IPS DF 19.7 (cell line): ENCODE results near the gene NSMCE1.

Experiments
- DNase-seq: peaks from one replicate; pipeline ENCODE4 v3.0.0-alpha.2; 2013; ENCODE audit warnings: low read depth, low spot score

NSMCE1 gene

DNA sequence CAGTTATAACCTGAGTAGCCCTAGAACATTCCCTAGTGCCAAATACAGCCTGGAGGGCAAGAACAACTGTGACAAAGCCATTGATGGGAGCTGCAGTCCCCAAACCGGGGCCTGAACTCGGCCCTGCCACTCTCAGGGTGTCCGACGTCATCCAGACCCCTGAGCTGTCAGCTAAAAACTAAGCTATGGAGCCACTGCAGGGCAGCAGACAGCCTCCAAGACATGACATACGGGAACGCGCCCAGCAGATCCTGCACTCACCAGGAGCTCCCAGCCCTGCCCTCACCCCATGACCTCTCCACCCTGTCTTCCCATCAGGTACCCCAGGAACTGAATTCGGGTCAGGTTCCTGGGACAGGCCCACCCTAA is 36.9 kb downstream of the NSMCE1 start:
- no peak for DNase-seq

DNA sequence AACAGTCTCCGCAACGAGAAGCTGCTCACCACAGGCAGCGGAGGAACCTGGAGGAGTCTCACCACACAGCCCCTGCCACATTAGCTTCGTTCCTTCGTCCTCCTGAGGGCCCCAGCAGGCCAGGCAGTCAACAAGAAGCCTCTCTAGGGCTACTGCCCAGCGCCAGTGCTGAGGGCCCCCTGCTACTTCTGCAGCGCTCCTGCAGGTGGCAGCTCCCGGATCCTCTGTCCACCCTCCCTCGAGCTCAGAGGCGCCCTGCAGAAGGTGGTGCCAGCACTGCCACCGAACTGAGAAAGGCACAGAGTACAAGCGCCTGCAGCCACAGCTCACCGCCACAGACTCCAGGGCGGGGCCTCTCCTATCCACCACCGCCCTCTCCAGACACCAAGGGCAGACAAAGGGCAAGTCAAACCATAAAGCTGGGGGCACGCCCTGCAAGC is 38.0 kb downstream of the NSMCE1 start:
- DNase-seq: no peak

DNA sequence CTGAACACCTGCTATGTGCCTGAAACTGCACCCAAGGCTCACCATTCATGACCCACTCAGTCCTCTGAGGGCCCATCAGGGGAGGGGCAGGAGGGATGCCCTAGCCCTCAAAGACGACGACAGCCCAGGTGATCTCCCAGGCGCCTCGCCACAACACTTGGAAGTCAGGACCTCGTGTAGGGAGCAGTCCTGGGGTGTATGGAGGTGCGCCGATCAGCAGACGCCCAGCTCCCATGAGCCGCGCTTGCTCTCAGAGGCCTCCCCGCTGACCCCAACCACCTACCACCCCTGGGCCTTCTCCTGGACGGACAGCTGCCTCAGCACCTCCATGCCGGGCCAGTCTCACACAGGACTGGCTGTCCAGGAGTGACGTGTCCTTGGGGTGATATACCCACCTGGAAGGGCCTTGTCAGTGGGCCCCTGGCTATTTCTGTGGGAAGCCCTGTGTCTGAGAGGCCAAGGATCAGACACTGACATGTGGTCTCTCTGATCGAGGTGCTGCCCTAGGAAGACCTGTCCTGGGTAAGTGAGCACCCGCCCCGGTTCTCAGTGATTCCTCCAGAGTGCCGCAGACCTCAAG is 38.6 kb downstream of the NSMCE1 start:
- no peak for DNase-seq

DNA sequence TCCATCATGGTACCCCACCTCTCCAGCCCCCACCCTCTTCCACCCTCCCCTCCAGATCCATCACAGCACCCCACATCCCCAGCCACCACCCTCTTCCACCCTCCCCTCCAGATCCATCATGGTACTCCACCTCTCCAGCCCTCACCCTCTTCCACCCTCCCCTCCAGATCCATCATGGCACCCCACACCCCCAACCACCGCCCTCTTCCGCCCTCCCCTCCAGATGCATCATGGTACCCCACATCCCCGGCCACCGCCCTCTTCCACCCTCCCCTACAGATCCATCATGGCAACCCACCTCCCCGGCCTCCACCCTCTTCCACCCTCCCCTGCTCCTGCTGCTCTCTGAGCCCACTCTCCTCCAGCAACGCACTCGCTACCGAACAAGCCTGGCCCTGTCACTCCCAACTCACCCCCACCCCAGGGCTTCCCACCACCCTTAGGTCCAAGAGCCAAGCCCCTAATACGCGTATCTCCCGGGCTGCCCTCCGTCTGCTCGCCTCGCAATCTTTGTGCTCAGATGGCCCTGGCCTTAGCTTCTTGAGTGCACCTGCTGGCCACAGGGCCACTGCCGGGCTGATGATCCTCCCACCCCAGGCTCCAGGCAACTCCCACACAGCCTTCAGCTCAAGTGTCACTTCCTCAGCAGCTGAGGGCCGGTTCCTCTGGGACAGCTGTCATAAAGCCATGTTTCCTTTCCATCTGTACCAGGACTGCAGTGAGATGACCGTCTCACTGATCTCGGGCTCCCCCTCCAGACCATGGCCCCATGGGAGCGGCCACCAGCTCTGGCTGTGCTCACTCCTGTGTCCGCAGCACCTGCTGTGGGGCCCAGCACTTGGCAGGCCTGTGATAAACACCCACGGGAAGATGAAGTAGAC is 39.7 kb downstream of the NSMCE1 start:
- no peak for DNase-seq

DNA sequence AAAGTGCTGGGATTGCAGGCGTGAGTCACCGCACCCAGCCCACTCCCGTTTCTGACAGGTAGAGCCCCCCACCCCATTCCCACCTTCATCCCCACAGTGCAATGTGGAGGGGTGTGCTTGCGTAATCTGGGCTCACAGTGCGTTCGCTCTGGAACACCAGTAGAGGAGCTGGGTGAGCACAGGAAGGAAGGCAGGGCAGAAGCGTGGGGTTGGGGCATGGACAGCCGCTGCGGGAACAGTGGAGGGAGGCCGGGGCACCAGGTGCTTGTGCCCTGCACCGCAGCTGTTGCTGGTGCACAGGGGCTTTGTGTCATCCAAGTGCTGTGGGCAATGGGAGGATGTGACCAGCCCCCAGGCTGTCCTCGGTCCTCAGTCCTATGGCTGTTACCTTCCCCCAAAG is 40.5 kb downstream of the NSMCE1 start:
- no peak for DNase-seq

DNA sequence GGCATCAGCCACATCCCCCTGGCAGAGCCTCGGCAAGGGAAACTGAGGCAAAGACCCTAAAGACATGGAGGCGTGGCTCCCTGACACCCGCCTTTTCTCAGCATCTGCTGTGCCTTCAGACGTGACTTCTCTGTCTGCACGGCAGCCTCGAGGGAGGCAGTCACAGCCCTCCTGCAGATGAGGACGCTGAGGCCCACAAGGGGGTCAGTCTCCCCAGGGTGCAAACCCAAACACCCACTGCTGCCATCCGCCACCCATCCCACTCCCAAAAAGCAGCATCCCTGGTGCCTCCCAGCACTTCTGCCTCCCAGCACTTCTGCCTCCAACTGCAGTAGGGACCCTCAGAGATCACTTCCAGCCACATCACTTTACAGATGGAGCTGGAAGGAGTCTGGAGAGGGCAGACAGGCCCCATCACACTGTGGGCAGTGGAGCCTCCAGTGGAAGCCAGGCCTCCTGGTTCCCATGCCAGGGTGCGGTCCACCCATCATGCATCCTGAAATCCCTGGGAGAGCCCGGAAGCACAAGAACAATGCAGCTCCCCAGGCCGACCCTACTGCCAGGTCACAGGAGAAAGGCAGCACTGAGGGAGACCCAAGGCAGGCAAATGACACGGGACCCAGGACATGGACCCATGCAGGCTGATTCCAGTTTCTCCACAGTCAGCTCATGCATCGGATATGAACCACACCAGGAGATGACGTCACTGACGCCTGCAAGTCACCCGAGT is 41.4 kb downstream of the NSMCE1 start:
- DNase-seq: no peak

DNA sequence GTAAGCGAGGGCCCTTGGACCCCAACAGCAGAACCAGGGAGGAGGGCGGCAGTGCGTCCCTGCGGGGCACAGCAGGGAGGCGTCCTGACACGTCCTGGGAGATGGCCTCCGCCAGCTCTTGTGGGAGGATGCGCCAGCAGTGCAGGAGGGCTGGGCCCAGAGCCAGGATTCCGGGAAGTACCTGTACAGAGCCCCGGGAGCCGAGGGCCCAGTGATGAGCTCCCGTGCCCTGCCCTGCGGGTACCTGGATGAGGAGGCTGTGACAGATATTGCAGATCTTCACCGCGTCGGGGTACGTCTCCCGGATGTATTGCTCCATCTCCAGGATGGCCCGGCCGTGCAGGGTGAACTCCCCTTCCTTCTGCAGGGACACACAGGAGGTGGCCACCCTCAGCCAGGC is 42.1 kb downstream of the NSMCE1 start:
- no peak for DNase-seq

DNA sequence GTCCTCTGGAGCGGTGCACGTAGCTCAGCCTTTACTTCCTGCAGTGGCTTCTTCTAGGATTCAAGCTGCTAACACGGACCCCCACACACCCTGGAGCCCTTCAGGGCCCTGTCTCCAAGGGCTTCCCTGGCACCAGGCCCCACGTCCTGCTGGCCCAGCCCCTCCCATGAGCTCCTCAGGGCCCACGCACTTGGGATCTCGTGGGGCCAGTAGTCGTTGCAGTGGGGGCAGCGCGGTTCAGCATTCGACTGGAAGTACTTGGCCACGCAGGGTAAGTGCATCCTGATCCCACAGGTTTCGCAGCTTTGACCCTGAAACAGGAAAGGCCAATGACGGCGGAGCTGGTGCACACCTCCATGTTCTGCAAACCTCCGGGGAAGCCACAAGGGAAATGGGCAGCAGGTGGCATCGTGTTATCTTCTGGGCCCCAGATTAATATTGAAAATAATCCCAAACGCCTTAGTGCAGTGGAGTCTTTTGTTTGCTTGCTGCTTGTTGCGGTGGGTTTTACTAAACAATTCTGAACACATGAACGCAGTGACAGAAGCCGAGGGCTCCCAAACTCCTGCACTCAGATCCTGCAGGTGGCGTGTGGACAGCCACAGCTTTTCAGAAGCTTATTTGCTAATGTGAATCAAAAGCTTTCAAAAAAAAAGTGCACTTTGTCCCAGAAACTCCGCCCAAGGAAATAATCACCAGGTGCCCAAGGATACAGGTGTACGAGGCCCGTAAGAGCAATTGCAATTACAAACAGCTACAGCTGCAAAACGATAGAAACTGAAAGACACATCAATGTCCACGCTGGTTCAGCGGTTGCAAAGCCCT is 42.8 kb downstream of the NSMCE1 start:
- no peak for DNase-seq

DNA sequence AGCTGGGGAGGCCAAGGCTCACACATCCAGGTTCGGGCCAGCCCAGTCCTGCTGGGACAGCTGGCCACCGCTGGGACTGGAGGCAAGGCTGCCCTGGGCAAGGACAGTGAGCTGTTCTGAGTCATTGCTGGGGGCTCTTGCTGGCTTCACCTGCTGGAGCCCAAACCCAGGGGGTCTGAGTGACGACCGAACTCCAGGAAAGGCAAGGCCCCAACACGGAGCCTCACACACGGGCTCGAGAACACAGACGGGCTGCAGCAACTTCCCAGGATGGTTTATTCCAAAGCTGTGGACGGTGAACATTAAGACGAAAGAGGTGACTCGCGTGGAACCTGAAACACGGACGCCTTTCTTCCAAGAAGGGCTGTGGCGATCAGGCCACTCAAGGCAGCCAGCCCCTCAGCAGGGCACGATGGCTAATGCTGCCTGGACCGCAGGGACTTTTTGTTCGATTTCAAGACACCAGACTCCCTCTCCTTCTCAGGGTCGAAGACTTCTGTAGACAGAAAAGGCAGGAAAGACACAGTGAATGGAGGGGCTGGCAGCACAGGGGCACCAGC is 43.8 kb downstream of the NSMCE1 start:
- DNase-seq: no peak

DNA sequence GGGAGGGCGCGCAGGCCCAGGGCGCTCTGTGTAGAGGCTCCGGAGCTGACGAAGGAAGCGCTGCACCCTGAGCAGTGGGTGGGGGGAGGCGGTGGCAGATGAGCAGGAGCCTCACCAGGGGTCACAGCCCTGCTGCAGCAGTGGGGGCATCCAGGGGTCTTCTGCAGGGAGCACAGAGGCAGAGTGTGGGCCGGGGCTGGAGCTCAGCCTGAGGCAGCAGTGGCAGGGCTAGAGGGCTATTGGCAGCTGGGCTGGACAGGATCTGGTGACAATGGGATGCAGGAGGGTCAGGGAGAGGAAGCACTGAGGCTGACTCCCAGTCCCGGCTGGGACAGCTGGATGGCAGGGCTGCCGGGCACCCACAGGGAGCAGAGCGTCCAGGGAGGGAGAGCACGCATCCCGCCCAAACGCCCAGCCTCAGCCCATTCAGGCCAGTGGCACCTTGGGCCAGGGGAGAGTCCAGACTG is 44.3 kb downstream of the NSMCE1 start:
- no peak for DNase-seq

DNA sequence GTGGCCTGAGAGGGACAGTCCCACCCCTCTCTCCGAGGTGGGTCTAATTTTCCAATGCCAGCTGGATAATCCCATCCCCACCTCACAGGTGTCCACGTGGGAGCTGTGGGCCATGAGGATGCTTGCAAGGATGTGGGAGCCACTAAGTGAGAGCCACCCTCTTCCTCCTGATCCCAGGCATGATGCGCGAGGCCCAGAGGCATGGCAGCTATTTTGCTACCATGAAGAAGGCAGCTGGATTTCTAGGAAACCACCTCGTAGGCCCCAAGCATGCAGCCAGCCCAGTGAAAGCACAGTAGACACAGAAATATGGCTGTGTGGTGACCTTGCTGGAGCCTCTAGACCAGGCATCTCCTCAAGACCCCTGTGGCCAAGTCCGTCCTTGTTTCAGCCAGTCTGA is 44.9 kb downstream of the NSMCE1 start:
- no peak for DNase-seq

DNA sequence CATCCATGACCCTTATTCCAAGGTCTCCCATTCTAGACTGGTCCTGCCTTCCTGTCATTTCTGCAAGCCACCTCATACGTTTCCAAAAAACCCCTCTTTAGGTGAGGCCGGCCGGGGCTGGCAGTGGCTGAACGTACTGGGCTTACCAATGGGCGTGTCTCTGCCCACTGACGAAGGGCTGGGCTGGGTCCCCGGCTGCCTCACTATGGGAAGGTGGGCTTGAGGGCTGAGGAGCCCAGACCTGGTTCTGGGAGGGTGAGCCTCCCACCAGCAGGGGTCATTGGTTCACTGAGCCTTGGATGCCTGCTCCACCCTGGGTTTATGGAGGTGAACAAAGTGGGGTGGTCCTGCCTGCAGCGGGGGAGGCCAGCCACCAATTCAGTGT is 45.4 kb downstream of the NSMCE1 start:
- no peak for DNase-seq

DNA sequence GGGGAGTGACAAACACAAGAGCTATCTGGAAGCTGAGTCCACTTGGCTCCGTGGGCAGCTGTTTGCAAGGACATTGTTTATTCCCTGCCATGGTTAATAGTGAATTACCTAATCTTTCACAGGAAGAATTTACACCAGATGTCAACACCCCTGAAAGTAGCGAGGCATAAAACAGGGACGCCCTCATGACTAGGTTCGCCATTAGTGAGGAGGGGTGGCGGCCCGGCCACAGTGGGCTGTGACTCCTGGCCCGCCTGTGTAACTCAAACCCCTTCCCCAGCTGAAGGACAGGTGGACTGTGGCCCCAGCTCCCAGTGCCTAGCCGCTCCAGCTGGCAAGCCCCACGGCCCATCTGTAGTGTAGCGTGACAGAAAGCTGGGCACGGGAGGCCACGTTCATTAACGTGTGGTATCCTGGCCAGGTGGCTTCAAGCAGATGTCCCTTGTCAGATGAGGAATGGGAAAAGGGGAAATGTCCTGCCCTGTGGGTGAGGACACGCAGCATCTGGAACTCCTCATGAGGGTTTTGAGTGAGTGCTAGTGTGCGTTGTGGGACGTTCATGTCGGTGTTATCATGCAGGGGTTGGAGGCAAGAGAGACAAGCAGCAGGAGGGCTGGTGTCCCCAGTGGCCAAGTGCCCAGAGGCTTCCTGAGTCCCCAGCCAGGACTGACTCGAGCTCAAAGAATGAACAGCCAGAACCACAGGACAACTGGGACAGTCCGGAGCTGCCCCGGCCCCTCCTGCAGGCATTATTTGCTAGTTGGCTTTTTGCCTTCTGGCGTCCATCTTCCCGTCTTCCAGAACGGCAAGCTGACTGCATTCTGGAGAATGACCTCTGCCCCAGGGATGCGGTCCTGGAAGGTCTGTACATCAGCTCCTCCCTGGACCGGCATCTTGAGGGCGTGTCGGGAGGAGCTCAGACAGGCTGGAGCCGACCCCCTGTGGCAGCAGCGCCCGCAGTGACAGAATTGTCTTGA is 46.0 kb downstream of the NSMCE1 start:
- DNase-seq: no peak

DNA sequence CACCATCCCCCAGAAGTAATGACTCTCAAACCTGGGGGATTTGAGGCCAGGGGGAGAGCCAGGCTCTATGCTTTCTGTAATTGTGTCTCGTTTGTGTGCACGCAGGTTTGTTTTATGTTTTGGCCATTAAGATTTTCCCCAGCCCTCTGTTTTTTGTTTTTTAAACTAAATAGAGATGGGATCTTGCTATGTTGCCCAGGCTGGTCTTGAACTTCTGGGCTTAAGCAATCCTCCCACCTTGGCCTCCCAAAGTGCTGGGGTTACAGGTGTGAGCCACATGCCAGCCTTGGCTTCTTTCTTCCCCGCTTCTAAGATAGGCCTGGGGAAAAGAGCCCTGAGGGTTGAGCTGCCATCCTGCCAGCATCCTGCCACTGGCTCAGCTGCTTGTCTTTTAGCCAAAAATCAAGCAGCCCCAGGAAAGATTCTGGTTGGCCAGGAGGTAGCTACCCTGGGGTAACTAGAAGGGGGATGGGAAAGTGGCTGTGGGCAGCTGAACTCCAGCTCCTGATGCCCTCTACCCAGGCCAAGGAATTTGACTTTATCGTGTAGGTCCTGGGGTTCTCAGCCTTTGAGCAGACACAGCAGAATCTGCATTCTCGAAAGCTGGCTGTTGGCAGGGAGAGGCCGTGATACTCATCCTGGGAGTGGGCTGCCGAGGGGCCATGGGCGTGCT is 46.9 kb downstream of the NSMCE1 start:
- DNase-seq: no peak

DNA sequence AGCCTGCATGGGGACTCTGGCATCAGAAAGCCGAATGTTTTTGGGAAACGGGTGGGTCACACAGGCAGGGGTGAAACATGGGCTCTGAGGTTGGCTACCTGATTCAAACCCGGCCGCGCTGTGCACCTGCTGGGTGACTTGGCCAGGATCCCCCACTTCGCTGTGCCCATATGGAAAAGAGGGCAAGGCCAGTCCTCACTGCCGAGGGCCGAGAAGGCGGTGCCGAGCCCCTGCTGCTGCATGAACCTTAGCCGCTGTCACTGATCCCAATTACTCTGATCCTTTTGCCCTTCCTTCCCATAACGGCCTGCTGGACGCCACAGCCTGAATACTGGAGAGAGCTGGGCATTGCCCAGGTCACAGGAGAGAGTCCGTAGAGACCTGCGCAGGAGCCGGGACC is 47.6 kb downstream of the NSMCE1 start:
- DNase-seq: no peak

DNA sequence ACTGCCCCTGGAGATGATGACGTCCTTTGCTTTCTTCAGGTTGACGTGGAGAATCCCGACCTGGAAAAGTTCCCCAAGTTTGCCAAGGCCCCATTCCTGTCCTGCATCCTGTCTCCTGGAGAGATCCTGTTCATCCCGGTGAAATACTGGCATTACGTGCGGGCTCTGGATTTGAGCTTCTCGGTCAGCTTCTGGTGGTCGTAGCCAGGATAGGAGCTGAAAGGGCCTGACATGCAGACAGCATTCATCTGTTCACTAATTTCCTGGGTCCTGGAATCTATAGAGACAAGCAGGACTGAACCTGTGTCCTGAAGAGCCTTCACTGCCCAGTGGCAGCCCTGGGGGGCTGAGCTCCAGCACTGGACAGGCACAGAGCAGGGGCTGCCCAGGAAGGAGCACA is 48.0 kb downstream of the NSMCE1 start:
- DNase-seq: no peak

DNA sequence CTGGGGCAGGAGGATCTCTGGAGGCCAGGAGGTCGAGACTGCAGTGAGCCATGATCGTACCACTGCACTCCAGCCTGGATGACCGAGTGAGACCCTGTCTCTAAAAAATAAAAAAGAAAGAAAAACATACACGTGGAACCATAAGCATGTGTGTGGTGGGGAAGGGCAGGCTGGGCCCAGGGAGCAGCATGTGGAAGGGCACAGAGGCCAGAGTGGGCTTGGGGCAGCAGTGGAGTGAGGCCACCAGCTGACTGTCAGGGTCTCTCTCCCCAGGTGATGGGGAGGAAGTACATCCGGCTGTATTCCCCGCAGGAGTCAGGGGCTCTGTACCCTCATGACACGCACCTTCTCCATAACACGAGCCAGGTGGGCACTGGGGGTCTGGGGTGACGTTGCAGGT is 48.5 kb downstream of the NSMCE1 start:
- DNase-seq: no peak

DNA sequence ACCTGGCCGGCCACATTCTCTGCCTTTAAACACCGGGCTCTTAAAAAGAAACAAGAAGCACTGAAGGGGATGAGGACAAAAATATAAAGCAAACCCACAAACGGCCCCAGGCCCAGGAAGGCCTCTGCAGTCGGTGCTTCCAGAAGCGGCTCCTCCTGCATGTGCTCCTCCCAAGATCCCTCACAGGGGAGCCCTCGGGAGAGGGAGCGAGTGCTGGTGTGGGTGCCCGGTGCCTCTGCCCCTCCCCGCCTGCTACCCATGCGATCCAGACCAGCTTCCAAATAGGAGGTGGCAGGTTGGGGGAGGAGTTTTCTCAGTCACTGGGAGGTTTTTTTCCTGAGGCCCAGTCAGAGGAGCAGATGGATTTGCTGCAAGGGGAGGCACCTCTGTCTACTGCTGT is 49.4 kb downstream of the NSMCE1 start:
- no peak for DNase-seq

DNA sequence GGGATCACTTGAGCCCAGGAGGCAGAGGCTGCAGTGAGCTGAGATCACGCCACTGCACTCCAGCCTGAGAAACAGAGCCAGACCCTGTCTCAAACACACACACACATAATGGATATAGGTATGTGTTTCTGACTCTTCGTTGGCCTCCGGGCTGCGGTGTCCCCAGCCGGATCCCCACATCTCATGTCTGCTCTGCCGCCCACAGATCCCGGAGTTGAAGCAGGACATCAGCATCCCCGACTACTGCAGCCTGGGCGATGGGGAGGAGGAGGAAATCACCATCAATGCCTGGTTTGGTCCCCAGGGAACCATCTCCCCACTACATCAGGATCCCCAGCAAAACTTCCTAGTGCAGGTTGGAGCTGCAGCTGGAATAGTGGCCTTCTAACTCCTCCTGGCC is 49.8 kb downstream of the NSMCE1 start:
- no peak for DNase-seq

DNA sequence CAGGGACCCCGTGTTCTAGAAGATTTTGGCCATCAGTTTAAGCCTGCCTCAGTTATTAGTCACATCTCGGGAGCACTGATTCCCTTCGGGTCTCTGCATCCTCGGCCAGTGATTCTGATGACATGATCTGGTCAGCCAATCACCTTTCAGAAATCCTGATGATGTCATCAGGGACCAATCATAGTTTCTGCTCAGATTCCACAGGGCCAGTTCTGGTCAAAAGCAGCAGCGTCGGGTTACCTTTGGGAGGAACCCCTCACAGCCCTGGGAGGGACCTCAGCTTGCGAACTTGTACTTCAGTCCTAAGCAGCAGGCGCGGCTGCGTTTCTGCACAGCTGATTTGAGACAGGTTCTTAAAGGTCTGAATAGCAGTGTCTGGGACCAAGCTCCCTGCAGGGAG is 51.3 kb downstream of the NSMCE1 start:
- DNase-seq: peak; percentile 45
